GM23248 (cell line): ENCODE data around the gene EFEMP2. TPM values are rescaled to one million over a fixed set of nuclear protein-coding genes. Genes with fewer than 3 reads are reported as not detected.

Experiments
- DNase-seq: peaks from one replicate; pipeline ENCODE4 v3.0.0-alpha.2; 2015
- H2AFZ ChIP-seq: fragments of 200-600 bp; sonication (generic); 2 replicates; pipeline ENCODE4 v1.6.1; 2016; ENCODE audit warnings: antibody characterized with exemption
- H3F3A ChIP-seq: fragments of 200-600 bp; sonication (generic); 2 replicates; pipeline ENCODE4 v1.6.1; 2016; ENCODE audit warnings: mild to moderate bottlenecking, antibody characterized with exemption, mixed run types; ENCODE audit not compliant: insufficient read depth
- H3K27ac ChIP-seq: fragments of 200-600 bp; sonication (generic); 2 replicates; pipeline ENCODE4 v1.5.1; 2016; ENCODE audit warnings: mild to moderate bottlenecking
- H3K27me3 ChIP-seq: fragments of 200-600 bp; sonication (generic); replicated peaks from 2 replicates; pipeline ENCODE4 v1.6.1; 2016; ENCODE audit warnings: mild to moderate bottlenecking; ENCODE audit not compliant: insufficient read depth
- H3K36me3 ChIP-seq: fragments of 200-600 bp; sonication (generic); 2 replicates; pipeline ENCODE4 v1.6.1; 2016; ENCODE audit warnings: low read depth, mild to moderate bottlenecking
- H3K4me1 ChIP-seq: fragments of 200-600 bp; sonication (generic); 2 replicates; pipeline ENCODE4 v1.6.1; 2016; ENCODE audit warnings: mild to moderate bottlenecking; ENCODE audit not compliant: insufficient read depth
- H3K4me2 ChIP-seq: fragments of 200-600 bp; sonication (generic); one replicate; pipeline ENCODE4 v1.6.1; 2016; ENCODE audit warnings: mild to moderate bottlenecking; ENCODE audit not compliant: unreplicated experiment
- H3K4me3 ChIP-seq: fragments of 200-600 bp; sonication (generic); 2 replicates; pipeline ENCODE4 v1.5.1; 2016; ENCODE audit warnings: mild to moderate bottlenecking
- H3K79me2 ChIP-seq: fragments of 200-600 bp; sonication (generic); 2 replicates; pipeline ENCODE4 v1.6.1; 2016; ENCODE audit warnings: mild to moderate bottlenecking; ENCODE audit not compliant: insufficient read depth
- H3K9ac ChIP-seq: fragments of 200-600 bp; sonication (generic); 2 replicates; pipeline ENCODE4 v1.6.1; 2016; ENCODE audit warnings: mild to moderate bottlenecking
- H3K9me2 ChIP-seq: fragments of 200-600 bp; sonication (generic); 2 replicates; pipeline ENCODE4 v1.6.1; 2016; ENCODE audit warnings: mixed run types, mild to moderate bottlenecking, moderate library complexity; ENCODE audit not compliant: insufficient read depth
- H3K9me3 ChIP-seq: fragments of 200-600 bp; sonication (generic); one replicate; pipeline ENCODE4 v1.6.1; 2017; ENCODE audit warnings: low read depth
- H4K20me1 ChIP-seq: fragments of 200-600 bp; sonication (generic); 2 replicates; pipeline ENCODE4 v1.6.0; 2016; ENCODE audit not compliant: insufficient read depth
- EZH2 ChIP-seq: fragments of 200-600 bp; sonication (generic); IDR thresholded peaks from 2 replicates; pipeline ENCODE4 v1.6.1; 2018; ENCODE audit warnings: antibody characterized with exemption, mild to moderate bottlenecking; ENCODE audit not compliant: insufficient read depth, poor library complexity, severe bottlenecking
- EZH2phosphoT487 ChIP-seq: fragments of 200-600 bp; sonication (generic); IDR thresholded peaks from 2 replicates; pipeline ENCODE4 v1.6.1; 2018; ENCODE audit warnings: antibody characterized with exemption, moderate library complexity, mild to moderate bottlenecking, low read depth; ENCODE audit not compliant: insufficient read depth
- whole genome bisulfite sequencing, 2 experiments: methylation state at CpG; one replicate each; pipeline ENCODE4 v1.1.6; 2015 to 2017; ENCODE audit warnings: low lambda C conversion rate in 2 of 2, low coverage in 1 of 2; ENCODE audit errors: missing lambda C conversion rate in 2 of 2; 5-methylcytosine and 5-hydroxymethylcytosine counted together
- in situ Hi-C: fragments of 300-500 bp; cut with MboI; formaldehyde crosslinking; loops from 2 replicates; pipeline ENCODE4 v1.15.0; 2020
- polyA plus RNA-seq: library from polyadenylated mRNA; unstranded; fragments of >200 nt; fragmentation: Nextera tagmentation; extraction: Ambion mirVana; gene quantifications from 2 replicates; pipeline ENCODE4 v1.2.1, GENCODE V29; 2016
- total RNA-seq: library from RNA; depleted of rRNA; stranded (reverse); fragments of >200 nt; shearing (Covaris generic); gene quantifications from 2 replicates; pipeline ENCODE4 v1.2.3, GENCODE V29; 2014

Gene EFEMP2
- total and polyA plus RNA-seq, 2 experiments from 2014 or later: 308 to 520 TPM

- no peak for DNase-seq
- WGBS, 2 experiments: 92 to 94% methylated on average over 26 to 30 of the region's 30 CpGs
- no peak overlapping the region for H3K4me3 ChIP-seq
- H2AFZ ChIP-seq: no peak overlapping the region
- H3F3A ChIP-seq: peaks cover 17% of the 10 kb centered on the region
- peaks cover 10% of the 10 kb centered on the region for H3K4me1 ChIP-seq
- H4K20me1 ChIP-seq: no peaks in the 10 kb centered on the region
- TF ChIP-seq EZH2: no peak
- no peak for TF ChIP-seq EZH2phosphoT487
- H3K79me2 ChIP-seq: peaks cover 43% of the 10 kb centered on the region
- no peak overlapping the region for H3K27ac ChIP-seq
- H3K9ac ChIP-seq: no peak overlapping the region
- H3K36me3 ChIP-seq: peaks cover 14% of the 10 kb centered on the region; the same call in 1 of the 2 replicates
- H3K4me2 ChIP-seq: no peak overlapping the region
- no peaks in the 10 kb centered on the region for H3K27me3 ChIP-seq
- no peaks in the 10 kb centered on the region for H3K9me3 ChIP-seq
- in situ Hi-C loops: loop anchor here (10.0 kb wide), 1 partner anchor 102 kb away; no protein-coding TSS in a partner anchor
- H3K9me2 ChIP-seq: no peaks in the 10 kb centered on the region
Observed at GRCh38 chr11:65882120-65883057, 9.8 kb upstream of the EFEMP2 start.

GRCh38 chr11:65880844-65881421 is 8.3 kb upstream of the EFEMP2 start:
- H3K4me2 ChIP-seq: no peak overlapping the region
- peaks cover 4% of the 10 kb centered on the region; the same call in 1 of the 2 replicates for H3F3A ChIP-seq
- in situ Hi-C loops: loop anchor here (10.0 kb wide), 1 partner anchor 104 kb away; no protein-coding TSS in a partner anchor
- H3K27me3 ChIP-seq: no peaks in the 10 kb centered on the region
- H3K4me1 ChIP-seq: no peaks in the 10 kb centered on the region
- H3K79me2 ChIP-seq: peaks cover 28% of the 10 kb centered on the region
- WGBS, 2 experiments: 56 to 64% methylated on average over 7 of the region's 7 CpGs
- no peak overlapping the region for H2AFZ ChIP-seq
- H3K9me3 ChIP-seq: no peaks in the 10 kb centered on the region
- H3K4me3 ChIP-seq: no peak overlapping the region
- H3K36me3 ChIP-seq: peaks cover 14% of the 10 kb centered on the region; the same call in 1 of the 2 replicates
- no peak overlapping the region for H3K27ac ChIP-seq
- no peak overlapping the region for H3K9ac ChIP-seq
- TF ChIP-seq EZH2phosphoT487: no peak
- TF ChIP-seq EZH2: no peak
- no peak for DNase-seq
- H3K9me2 ChIP-seq: no peaks in the 10 kb centered on the region
- no peaks in the 10 kb centered on the region for H4K20me1 ChIP-seq

GRCh38 chr11:65880027-65880426 is 7.4 kb upstream of the EFEMP2 start:
- Histone ChIP-seq H3K9me2 (no peaks in the 10 kb centered on the region), H3K4me3 (no peak overlapping the region), H3K79me2 (peaks cover 19% of the 10 kb centered on the region), H3K4me2 (no peak overlapping the region), H3K9me3 (no peaks in the 10 kb centered on the region), H3F3A (no peaks in the 10 kb centered on the region), H3K36me3 (peaks cover 11% of the 10 kb centered on the region; the same call in 1 of the 2 replicates), H3K4me1 (no peaks in the 10 kb centered on the region), H3K9ac (no peak overlapping the region), H2AFZ (no peak overlapping the region), H4K20me1 (no peaks in the 10 kb centered on the region), H3K27me3 (no peaks in the 10 kb centered on the region), H3K27ac (no peak overlapping the region)
- no peak for DNase-seq
- 75 to 79% methylated on average over 7 of the region's 7 CpGs for WGBS, 2 experiments
- in situ Hi-C loops: loop anchor here (10.0 kb wide), 1 partner anchor 105 kb away; no protein-coding TSS in a partner anchor
- TF ChIP-seq EZH2 (no peak), EZH2phosphoT487 (no peak)

GRCh38 chr11:65879617-65880016 is 7.0 kb upstream of the EFEMP2 start, which contains the start of gene CTSW:
TSS of gene CTSW (plus strand) at chr11:65879837. CDS start at chr11:65879855, 18 bp downstream.
- Histone ChIP-seq H3K9me3 (no peaks in the 10 kb centered on the region), H2AFZ (no peak within 1 kb of the TSS), H3K27me3 (no peaks in the 10 kb centered on the region), H3K4me1 (no peaks in the 10 kb centered on the region), H3K4me3 (no peak within 1 kb of the TSS), H3K4me2 (no peak within 1 kb of the TSS), H3F3A (no peaks in the 10 kb centered on the region), H3K36me3 (peaks cover 11% of the 10 kb centered on the region; the same call in 1 of the 2 replicates), H3K9ac (no peak within 1 kb of the TSS), H3K9me2 (no peaks in the 10 kb centered on the region), H3K27ac (no peak within 1 kb of the TSS), H4K20me1 (no peaks in the 10 kb centered on the region), H3K79me2 (peaks cover 17% of the 10 kb centered on the region)
- TF ChIP-seq EZH2phosphoT487: no peak
- no peak for TF ChIP-seq EZH2
- in situ Hi-C loops: loop anchor here (10.0 kb wide), 1 partner anchor 105 kb away; no protein-coding TSS in a partner anchor
- DNase-seq: no peak
- 64 to 68% methylated on average over 7 of the region's 7 CpGs for WGBS, 2 experiments
